ENCODE results near the gene PNMA5.
A peak's percentile ranks its signal among the peaks of the same experiment; 100 is the strongest.

PNMA5 gene

GRCh38 chrX:152958524-152959465, 35.1 kb downstream of the PNMA5 start:
- DNase-seq: peak; percentile 15 to 91 (median 82)

GRCh38 chrX:152958047-152958446, 35.9 kb downstream of the PNMA5 start:
- peak in 2 of 58 donors; percentile 1 to 11 for DNase-seq

DNA sequence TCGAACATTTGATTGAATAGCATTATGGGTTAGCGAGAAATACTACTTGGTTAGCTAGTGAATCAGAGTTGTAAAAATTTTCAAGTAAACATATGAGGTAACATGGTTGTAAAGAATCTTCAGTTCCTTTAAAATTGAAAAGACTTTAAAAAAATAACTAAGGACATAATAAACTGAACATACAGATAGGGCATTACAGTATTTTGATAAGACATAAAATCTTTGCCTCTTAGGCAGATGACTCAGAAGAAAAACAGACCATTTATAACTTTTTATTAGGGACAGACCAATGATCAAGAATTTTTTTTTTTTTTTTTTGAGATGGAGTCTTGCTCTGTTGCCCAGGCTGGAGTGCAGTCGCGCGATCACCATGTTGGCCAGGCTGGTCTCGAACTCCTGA, 43.1 kb downstream of the PNMA5 start:
- no peak for DNase-seq

- DNase-seq: no peak
These were observed 44.8 kb downstream of the PNMA5 start for GRCh38 chrX:152949114-152949513.

DNA sequence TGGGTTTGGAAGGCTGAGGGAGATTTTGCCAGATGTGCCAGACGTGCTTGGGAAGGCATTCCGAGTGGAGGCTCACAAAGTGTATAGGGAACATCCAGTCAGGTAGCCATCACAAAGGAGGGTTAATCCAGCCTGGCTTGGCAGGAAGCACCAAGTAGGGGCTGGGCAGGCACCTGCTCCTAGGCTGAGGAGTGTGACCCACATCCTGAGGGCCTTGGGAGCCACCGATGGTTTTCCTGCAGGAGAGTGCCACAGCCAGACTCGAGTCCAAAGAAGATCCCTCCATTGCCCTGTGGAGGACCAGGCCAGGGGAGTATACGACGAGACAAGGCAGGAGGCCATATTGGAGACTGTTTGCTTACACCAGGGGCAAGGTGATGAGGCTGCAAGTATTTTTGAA, 47.2 kb downstream of the PNMA5 start:
- no peak for DNase-seq

- no peak for DNase-seq
These were observed 48.6 kb downstream of the PNMA5 start for GRCh38 chrX:152945021-152945979.

GRCh38 chrX:152943826-152944225, 50.1 kb downstream of the PNMA5 start:
- no peak for DNase-seq

GRCh38 chrX:152942077-152942442, 51.9 kb downstream of the PNMA5 start:
- no peak for DNase-seq

DNA sequence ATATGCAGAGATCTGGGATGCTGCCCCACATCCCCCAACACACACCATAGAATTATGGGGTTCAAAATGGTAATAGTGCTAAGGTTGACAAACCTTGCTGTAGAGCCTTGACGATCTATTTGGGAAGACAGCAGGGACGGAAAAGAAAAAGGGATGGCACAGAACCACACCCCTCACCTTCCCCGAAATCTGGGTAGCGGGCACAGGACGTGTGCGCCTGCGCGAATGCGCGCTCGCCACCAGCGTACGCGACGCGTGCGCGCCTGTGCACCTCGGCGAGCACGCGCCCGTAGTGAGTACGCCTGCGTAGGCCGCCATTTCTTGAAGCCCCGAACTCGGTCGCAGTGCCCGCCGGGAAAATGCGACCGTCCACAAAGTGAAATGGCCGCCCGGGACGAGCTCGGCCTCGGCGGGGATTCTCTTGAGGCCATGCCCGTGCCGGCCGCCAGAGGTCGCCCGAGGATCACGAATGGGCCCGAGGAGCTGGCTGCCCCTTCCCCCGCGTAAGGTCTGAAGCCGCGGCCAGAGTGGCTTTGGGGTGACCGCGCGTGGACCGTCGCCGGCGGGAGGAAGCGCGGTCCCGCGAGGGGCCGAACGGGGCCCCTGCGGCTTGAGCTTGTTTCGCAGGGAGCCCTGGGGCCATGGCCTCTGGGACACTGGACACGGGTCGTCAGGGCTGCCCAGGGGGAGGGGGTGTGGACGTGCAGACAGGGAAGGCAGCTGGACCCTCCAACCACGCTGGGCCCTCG, 52.4 kb downstream of the PNMA5 start:
- DNase-seq: peak; percentile 8 to 90 (median 82)
